ENCODE results near the gene MYCN.
"Not testable (repeated sequence)": the region's sequence is repeated elsewhere in the genome, so short reads cannot be mapped to it uniquely, and the experiment has no call there.

- TF ChIP-seq CTCF (conservative IDR thresholded peaks at IDR 0.05 in 1 of 2, IDR thresholded peaks at IDR 0.05 in 1 of 2; ENCODE audit: low read depth in 1 of 2, low read length in 2 of 2); EZH2 (IDR thresholded peaks at IDR 0.05; ENCODE audit: low read length, missing control alignments): not testable (repeated sequence)
Observed at GRCh38 chr2:15960154-15960520, 19.8 kb downstream of the MYCN start.

Measured in fibroblast of lung (primary cell).